Stimulated activated naive CD8-positive, alpha-beta T cell treated with anti-CD3 and anti-CD28 coated beads, Interleukin-15, Interleukin-2, amounts not matched to agents 100 ng/mL and 50 ng/mL, for 24 hours (primary cell): ENCODE data around the gene SOBP.

Experiments used
- H3K27ac Mint-ChIP-seq: one replicate; pipeline ENCODE4 v1.8.0; 2021; ENCODE audit warnings: mild to moderate bottlenecking, mixed read lengths
- H3K27me3 Mint-ChIP-seq: one replicate; pipeline ENCODE4 v1.8.0; 2021; ENCODE audit warnings: mixed read lengths
- H3K36me3 Mint-ChIP-seq: one replicate; pipeline ENCODE4 v1.8.0; 2021; ENCODE audit warnings: low read depth, mixed read lengths
- H3K4me1 Mint-ChIP-seq: one replicate; pipeline ENCODE4 v1.8.0; 2021; ENCODE audit warnings: low read depth, mixed read lengths
- H3K4me3 Mint-ChIP-seq: one replicate; pipeline ENCODE4 v1.8.0; 2021; ENCODE audit warnings: mild to moderate bottlenecking, mixed read lengths
- H3K9me3 Mint-ChIP-seq: one replicate; pipeline ENCODE4 v1.8.0; 2021; ENCODE audit warnings: mixed read lengths

Gene SOBP

DNA sequence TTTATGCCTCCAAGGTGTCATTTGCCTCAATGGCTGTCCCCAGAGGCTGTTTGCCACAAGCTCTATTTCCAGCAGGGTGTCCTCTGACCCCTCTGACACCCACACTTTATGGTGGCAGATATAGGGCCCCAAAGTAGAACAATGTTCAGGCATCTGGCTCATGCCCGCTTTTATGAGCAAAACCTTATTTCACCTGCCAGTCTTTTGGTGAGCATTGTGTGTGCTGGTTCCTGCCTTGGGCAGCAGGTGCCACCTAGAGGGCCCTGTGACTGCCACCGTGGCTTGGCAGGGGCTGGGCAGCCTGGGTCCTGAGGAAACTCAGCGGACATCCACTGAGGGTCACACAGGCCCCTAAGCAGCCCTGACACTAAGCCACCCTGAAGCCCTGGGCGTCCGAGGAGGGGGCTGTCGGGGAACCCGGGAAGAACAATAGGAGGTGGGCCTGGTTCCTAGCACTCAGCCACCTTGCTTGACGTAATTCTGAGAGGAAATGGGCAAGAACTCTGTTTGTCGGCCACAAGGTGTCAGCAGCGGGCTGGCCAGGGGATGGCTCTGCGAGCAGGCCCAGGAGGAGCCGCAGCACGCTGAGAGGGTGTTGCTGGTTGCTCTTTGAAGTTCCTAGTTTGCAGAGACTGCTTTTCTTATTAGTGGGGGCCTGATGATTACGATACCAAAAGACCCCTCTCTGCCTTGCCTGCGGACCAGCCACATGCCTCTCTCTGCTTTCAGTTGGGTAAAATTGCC is 185.2 kb downstream of the SOBP start:
- peak overlapping the region; percentile 47 for H3K4me3 Mint-ChIP-seq
- H3K36me3 Mint-ChIP-seq: no peaks in the 10 kb centered on the region
- no peaks in the 10 kb centered on the region for H3K27me3 Mint-ChIP-seq
- H3K4me1 Mint-ChIP-seq: peaks cover 12% of the 10 kb centered on the region
- H3K9me3 Mint-ChIP-seq: no peaks in the 10 kb centered on the region
- peak overlapping the region; percentile 83 for H3K27ac Mint-ChIP-seq

DNA sequence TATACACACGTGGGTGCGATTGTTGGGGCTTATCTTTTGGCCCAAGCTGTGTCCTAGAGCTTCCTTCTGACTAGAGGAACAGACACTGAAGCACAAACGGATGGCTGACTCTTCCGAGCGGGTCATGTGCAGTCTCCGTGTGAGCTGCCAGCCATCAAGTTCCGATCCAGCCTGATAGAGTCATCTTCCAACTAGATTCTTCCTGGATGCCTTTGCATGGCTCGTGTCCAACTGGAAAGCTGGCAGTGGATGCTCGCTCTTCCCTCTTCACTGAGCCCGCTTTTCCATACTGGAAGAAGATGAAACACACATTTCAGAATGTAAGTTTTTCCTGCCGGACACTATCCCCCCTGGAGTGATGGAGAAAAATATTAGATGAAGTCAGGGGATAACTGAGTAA is 186.1 kb downstream of the SOBP start:
- Mint-ChIP-seq H3K9me3 (no peaks in the 10 kb centered on the region), H3K27me3 (no peaks in the 10 kb centered on the region), H3K27ac (no peak overlapping the region), H3K36me3 (no peaks in the 10 kb centered on the region), H3K4me3 (no peak overlapping the region), H3K4me1 (peaks cover 5% of the 10 kb centered on the region)

DNA sequence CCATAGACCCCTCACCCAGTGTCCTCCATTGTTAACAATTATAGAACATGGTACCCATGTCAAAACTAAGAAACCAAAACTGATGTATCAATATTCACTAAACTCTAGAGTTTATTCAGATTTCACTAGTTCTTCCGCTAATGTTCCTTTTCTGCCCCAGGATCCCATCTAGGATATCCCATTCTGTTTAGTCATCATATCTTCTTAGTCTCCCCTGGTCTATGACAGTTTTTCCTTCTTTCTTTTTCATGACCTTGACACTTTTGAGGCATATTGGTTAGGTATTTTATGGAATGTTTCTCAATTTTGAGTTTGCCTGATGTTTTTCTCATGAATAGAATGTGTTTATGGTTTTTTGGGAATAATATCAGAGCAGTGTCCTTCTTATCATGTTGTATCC is 187.5 kb downstream of the SOBP start:
- H3K27me3 Mint-ChIP-seq: no peaks in the 10 kb centered on the region
- H3K9me3 Mint-ChIP-seq: no peaks in the 10 kb centered on the region
- H3K4me1 Mint-ChIP-seq: no peaks in the 10 kb centered on the region
- H3K27ac Mint-ChIP-seq: no peak overlapping the region
- H3K4me3 Mint-ChIP-seq: no peak overlapping the region
- H3K36me3 Mint-ChIP-seq: no peaks in the 10 kb centered on the region

DNA sequence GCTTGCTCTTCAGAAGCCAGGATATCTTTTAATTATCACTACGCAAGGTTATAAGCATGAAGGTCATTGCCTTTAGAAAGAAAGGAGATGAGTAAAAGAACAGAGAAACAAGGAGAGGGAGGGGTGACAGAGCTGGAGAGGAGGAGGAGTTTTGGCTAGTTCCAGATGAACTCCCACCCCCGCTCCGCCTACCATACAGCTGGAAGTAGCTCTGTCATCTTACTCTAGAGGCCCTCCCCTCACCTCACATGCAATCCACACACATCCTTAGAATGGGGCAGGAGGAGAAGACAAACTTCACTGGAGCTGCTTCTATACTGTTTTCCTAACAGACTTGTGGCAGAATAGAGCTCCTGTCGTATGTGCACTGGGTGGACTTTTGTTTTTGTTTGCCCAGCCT is 189.5 kb downstream of the SOBP start:
- Mint-ChIP-seq H3K36me3 (no peaks in the 10 kb centered on the region), H3K4me1 (no peaks in the 10 kb centered on the region), H3K4me3 (no peak overlapping the region), H3K9me3 (peaks cover 6% of the 10 kb centered on the region), H3K27me3 (no peaks in the 10 kb centered on the region), H3K27ac (no peak overlapping the region)

DNA sequence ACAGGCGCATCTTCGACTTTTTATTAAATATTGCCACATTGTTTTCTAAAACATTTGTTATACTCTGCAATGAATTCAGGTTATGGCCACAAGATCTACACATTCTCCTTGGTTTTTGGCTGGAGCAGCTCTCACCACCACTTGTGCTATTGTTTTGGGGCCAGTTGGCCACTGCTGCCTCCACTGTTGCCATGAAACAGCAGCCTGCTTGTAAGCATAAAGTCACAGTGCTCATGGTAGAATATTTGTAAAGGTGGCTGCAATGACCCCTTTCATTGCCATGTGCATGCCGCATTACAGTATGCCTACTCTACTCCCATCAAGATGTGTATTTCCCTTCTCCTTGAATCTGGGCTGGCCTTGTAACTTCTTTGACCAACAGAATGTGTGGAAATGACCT is 192.8 kb downstream of the SOBP start:
- peaks cover 6% of the 10 kb centered on the region for H3K9me3 Mint-ChIP-seq
- H3K27me3 Mint-ChIP-seq: no peaks in the 10 kb centered on the region
- no peak overlapping the region for H3K27ac Mint-ChIP-seq
- no peaks in the 10 kb centered on the region for H3K36me3 Mint-ChIP-seq
- no peak overlapping the region for H3K4me3 Mint-ChIP-seq
- no peaks in the 10 kb centered on the region for H3K4me1 Mint-ChIP-seq

DNA sequence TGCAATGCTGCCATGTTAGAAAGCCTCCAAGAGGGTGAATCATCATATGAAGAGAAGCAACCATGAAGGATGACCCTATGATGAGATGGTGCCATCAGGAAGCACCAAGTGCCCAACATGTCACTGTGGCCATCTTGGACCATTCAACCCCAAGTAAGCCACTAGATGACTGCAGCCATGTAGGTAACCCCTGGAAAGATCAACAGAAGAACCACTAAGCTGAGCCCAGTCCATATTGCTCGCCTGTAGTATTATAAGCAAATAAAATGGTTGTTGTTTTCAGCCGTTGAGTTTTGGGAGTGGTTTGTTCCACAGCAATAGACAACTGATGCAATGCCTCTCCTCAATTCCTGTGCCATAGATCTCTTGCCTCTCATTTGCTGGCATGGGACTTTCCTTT is 193.3 kb downstream of the SOBP start:
- H3K27ac Mint-ChIP-seq: no peak overlapping the region
- no peaks in the 10 kb centered on the region for H3K4me1 Mint-ChIP-seq
- no peaks in the 10 kb centered on the region for H3K36me3 Mint-ChIP-seq
- peaks cover 6% of the 10 kb centered on the region for H3K9me3 Mint-ChIP-seq
- no peaks in the 10 kb centered on the region for H3K27me3 Mint-ChIP-seq
- no peak overlapping the region for H3K4me3 Mint-ChIP-seq

DNA sequence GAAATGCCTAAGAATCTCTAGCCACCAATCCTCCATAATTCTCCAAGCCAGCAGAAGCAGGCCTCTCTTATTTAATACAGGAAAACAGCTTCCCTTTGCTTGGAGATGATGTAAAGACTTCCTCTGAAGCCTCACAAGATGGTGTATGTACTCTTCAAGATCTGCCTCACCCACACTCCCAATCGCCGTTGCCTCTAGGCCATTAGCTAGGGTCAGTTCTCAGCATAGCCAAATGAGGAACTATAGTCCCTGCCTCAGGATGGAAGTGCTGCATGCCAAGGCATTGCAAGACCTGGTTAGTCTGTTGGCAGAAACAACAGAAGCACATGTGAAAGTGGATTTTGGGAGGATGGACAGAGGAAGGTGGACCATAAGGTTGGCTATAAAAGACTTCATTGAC is 195.1 kb downstream of the SOBP start:
- peaks cover 4% of the 10 kb centered on the region for H3K4me1 Mint-ChIP-seq
- no peak overlapping the region for H3K27ac Mint-ChIP-seq
- no peak overlapping the region for H3K4me3 Mint-ChIP-seq
- H3K9me3 Mint-ChIP-seq: peaks cover 6% of the 10 kb centered on the region
- H3K27me3 Mint-ChIP-seq: no peaks in the 10 kb centered on the region
- H3K36me3 Mint-ChIP-seq: no peaks in the 10 kb centered on the region

DNA sequence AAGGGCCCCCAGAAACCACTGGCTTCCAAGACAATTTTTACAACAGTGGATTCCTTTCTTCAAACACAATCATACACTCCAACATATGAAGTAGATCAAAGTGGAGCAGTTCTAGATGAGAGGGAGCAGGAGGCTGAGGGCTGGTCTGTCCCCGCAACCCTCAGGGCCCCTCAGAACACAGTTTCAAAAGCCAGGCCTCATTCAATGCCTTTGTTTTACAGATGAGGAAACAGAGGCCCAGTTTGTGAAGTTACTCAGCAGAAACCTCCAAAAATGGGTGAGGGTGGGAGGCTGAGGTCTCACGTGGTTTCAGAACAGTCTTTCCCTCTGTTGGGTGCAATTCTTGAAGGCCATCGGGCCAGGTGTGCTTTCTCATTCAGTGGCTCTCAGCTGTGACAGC is 199.3 kb downstream of the SOBP start:
- Mint-ChIP-seq H3K9me3 (no peaks in the 10 kb centered on the region), H3K4me1 (peaks cover 4% of the 10 kb centered on the region), H3K36me3 (no peaks in the 10 kb centered on the region), H3K27ac (no peak overlapping the region), H3K4me3 (no peak overlapping the region), H3K27me3 (no peaks in the 10 kb centered on the region)

DNA sequence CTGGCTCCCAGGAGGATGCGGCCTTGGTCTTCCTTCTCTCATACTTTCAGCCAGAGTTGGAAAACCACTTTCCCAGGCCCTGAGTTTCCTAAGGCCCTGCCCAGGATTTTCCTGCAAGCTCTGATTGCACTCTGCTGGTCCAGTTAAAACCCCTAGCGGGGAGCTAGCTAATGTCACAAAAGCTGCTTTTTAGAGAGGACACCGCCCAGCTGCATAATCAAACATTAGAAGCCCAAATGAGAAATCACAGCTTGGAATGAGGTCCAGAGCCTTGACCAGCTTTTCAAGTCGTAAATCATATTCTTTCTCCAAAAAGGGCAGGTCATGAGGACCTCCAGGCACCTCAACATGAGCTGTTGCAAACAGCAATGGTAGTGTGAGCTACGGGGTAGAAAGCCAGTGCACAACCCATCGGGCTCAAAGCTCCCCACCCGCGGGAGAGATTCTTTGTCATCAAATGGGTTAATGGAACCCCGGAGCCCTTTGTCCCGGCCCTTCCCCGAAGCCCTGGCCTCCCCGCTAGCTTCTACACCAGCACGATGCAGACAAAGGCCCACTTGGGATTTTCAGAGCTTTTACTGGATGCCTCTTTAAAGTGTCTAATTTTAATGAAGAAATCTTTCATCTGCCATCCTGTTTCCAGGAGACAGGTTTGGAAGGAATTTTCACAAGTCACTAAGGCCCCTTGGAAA is 200.2 kb downstream of the SOBP start:
- no peak overlapping the region for H3K4me3 Mint-ChIP-seq
- no peaks in the 10 kb centered on the region for H3K27me3 Mint-ChIP-seq

DNA sequence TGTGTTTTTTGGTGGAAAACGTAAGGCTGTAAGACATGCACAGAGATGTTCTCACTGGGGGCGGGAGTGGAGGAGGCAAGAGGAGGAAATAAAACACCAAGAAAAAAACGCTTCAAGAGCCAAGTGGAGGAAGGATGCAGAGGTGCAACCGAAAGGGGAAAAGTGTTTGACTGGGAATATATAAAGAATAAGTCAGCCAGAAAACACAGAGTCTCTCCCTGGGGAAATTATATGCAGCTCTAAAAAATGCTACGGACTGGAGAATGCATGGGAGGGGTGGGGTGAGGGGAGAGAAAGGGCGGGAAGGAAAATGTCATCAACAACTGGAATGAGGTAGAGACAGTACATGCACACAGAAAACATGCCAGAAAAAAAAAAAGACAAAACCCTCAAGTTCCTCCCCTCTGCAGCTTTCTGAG is 200.7 kb downstream of the SOBP start:
- no peaks in the 10 kb centered on the region for H3K36me3 Mint-ChIP-seq
- no peaks in the 10 kb centered on the region for H3K9me3 Mint-ChIP-seq
- no peak overlapping the region for H3K27ac Mint-ChIP-seq
- peaks cover 4% of the 10 kb centered on the region for H3K4me1 Mint-ChIP-seq
- no peak overlapping the region for H3K4me3 Mint-ChIP-seq
- no peaks in the 10 kb centered on the region for H3K27me3 Mint-ChIP-seq

More for the DNA sequence above, 200.2 kb downstream of the SOBP start:
- Mint-ChIP-seq H3K9me3 (no peaks in the 10 kb centered on the region), H3K36me3 (no peaks in the 10 kb centered on the region), H3K4me1 (peaks cover 4% of the 10 kb centered on the region), H3K27ac (no peak overlapping the region)

DNA sequence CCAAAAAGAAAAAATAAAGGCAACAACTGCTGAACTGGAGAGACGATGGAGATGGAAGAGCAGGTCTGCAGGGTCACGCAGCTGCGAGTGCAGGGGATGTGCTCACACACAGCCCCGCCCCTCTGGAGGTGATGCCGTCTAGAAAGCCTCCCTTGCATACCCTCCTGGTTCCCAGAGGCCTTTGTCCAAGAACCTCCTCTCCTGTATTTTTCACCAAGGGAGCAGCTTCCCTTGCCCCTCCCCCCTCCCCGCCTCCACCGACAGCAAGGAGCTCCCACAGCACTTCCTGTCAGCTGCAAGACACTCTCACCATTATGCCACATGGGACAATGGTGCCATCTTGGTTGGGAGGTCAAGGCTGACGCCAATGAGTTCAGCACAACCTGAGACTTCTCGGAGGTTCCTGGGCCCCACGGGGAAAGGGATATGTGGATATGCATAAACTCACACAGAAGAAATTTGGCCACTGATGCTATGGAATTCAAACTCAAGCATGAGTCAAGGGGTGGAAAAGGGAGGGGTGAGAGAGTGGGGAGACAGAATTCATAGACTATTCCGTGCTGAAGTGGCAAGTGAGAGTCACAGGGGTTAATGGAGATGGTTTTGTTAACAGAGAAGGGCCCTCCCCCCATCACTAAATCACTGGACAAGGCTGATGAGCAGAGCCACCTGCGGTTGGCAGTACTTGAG is 201.3 kb downstream of the SOBP start:
- Mint-ChIP-seq H3K36me3 (no peaks in the 10 kb centered on the region), H3K27me3 (no peaks in the 10 kb centered on the region), H3K27ac (no peak overlapping the region), H3K4me1 (peaks cover 4% of the 10 kb centered on the region), H3K9me3 (no peaks in the 10 kb centered on the region), H3K4me3 (no peak overlapping the region)

DNA sequence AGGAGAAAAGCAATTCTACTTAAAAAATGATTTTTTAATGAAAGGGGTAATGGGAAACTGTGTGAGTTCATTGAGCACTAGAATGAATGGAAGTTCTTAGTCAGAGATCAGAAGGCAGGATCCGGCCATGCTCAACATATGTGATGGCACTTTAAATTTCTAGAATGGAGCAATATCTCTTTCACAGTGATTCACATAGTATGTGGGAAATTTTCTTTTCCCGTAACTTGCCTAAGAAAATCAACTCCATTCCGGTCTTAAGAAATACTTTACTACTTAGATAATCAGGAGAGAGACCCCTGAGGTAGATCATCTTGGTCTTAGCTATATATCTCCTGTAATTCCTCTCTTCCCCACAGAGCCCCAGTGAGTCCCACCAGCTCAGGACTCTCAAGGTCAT is 202.4 kb downstream of the SOBP start:
- Mint-ChIP-seq H3K27ac (no peak overlapping the region), H3K9me3 (no peaks in the 10 kb centered on the region), H3K4me1 (peaks cover 4% of the 10 kb centered on the region), H3K36me3 (no peaks in the 10 kb centered on the region), H3K27me3 (no peaks in the 10 kb centered on the region), H3K4me3 (no peak overlapping the region)

DNA sequence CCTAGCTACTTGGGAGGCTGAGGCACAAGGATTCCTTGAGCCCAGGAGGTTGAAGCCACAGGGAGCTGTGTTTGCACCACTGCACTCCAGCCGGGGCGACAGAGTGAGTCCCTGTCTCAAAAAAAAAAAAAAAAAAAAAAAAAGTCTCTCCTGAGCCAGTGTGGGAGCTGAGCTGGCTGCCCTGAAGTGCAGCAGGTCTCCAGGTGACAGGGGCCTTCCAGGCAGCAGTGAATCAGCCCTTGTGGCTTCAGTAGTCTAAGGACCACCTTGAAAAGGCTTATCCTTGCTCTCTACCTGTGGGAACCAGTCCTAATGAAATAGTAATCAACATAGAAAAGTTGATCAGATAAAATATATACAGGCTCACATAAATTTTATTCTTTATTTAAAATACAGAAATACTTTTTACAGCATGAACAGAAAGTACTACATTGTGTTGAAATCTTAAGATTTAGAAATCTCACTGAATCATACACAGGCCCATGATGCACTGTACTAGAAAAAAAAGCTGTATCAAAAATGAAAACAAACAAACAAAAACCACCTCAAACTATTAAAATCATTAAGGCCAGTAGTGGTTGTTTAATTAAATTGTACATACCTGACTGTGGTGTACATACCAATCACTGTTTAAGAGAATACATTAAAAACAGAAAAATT is 205.3 kb downstream of the SOBP start:
- Mint-ChIP-seq H3K4me3 (no peak overlapping the region), H3K9me3 (no peaks in the 10 kb centered on the region), H3K27me3 (no peaks in the 10 kb centered on the region), H3K27ac (no peak overlapping the region), H3K36me3 (no peaks in the 10 kb centered on the region), H3K4me1 (peaks cover 23% of the 10 kb centered on the region)

DNA sequence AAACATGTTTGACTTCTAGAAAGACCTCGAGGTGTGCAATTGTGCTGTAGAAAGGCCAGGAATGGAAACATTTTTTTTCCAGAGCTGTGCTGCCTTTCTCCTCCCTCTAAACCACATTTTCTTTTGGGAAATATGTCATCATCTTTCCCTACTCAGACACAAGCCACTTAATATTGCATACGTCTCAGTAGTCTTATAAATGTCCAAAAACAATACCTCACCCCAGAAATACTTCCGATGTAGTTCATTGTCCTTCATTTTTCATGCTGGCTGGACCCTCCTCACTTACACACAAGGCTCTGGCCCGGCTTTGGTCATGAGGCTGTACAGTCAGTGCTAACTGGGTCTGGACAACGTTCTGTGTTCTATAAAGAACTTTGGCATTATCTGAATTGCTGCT is 207.8 kb downstream of the SOBP start:
- Mint-ChIP-seq H3K27ac (peak overlapping the region; percentile 7), H3K4me3 (no peak overlapping the region), H3K9me3 (no peaks in the 10 kb centered on the region), H3K4me1 (peaks cover 28% of the 10 kb centered on the region), H3K27me3 (no peaks in the 10 kb centered on the region), H3K36me3 (no peaks in the 10 kb centered on the region)

DNA sequence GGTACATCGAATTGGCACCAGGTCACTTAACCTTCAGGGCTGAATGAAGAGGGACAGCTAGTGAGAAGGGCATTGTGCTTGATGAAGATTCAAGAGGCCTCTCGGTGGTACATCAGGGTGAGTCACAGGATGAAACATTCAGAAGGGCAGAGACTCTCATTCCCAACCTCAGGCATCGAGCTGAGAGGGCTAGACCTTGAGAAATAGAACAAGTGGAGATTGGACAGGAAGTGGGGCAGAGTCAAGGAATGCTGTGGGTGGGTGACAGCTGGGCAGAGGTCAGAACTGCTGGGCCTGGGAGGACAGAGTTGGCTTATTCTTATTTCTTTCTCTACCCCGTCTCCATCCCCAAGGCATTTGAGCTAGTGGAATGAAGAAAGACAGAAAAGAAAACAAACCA is 208.2 kb downstream of the SOBP start:
- peak overlapping the region; percentile 7 for H3K27ac Mint-ChIP-seq
- H3K4me1 Mint-ChIP-seq: peaks cover 28% of the 10 kb centered on the region
- no peaks in the 10 kb centered on the region for H3K27me3 Mint-ChIP-seq
- H3K36me3 Mint-ChIP-seq: no peaks in the 10 kb centered on the region
- no peak overlapping the region for H3K4me3 Mint-ChIP-seq
- H3K9me3 Mint-ChIP-seq: no peaks in the 10 kb centered on the region
